ENCODE measurements around the gene SYT11.

GRCh38 chr1:155867766-155868165 is 8.4 kb downstream of the SYT11 start:
- TF ChIP-seq CTCF (IDR thresholded peaks at IDR 0.05; ENCODE audit: low read length) (no peak), EZH2 (IDR thresholded peaks at IDR 0.05; ENCODE audit: borderline replicate concordance, low read length) (no peak)
